K562 (cell line): Measurements from ENCODE around the gene RSPRY1. TPM values are rescaled to one million over a fixed set of nuclear protein-coding genes. Genes with fewer than 3 reads are reported as not detected.

Experiments used
- ATAC-seq: fragments of 200-7000 bp; cut with Tn5 transposase; 3 replicates; pipeline ENCODE4 v1.9.1; 2020; ENCODE audit warnings: moderate library complexity
- BruUV-seq: library from RNA; stranded (reverse); fragments of 400-500 nt; replicated peaks from 2 replicates; lab custom pipeline; 2021; lab: Mats Ljungman, UMichigan
- CTCF ChIA-PET: fragments of 300-600 bp; formaldehyde crosslinking; extraction: SDS; loops from one replicate; lab custom pipeline; 2021; ENCODE audit warnings: low intra/inter-chr PET ratio; lab: Yijun Ruan, JAX
- POLR2A ChIA-PET: fragments of 300-600, 350-650 bp; sonication (Branson Sonifier 250); formaldehyde crosslinking; extraction: SDS; loops from one replicate; lab custom pipeline; 2021; ENCODE audit warnings: antibody characterized with exemption, inconsistent platforms; lab: Yijun Ruan, JAX
- DNase-seq, 4 experiments: peaks; one replicate each; pipeline versions ENCODE4 v3.0.0 to v3.0.0-alpha.2; 2011 to 2018; ENCODE audit warnings: low spot score in 3 of 4, mixed read lengths in 3 of 4; ENCODE audit errors: extremely low read depth in 1 of 4
- FAIRE-seq: peaks from 2 replicates; lab custom pipeline; 2011; peaks lifted over from hg19 to GRCh38; lab: Jason Lieb, UNC
- H2AFZ ChIP-seq: 2 replicates; pipeline ENCODE4 v1.6.0; 2011; ENCODE audit warnings: low read depth, low read length, control low read depth, inconsistent platforms
- H3K27ac ChIP-seq: fragments of 200-600 bp; 3 replicates; pipeline ENCODE4 v1.8.0; 2011; ENCODE audit warnings: low read depth, mild to moderate bottlenecking, control low read depth, inconsistent platforms, low read length, moderate library complexity, mixed read lengths; ENCODE audit errors: extremely low read depth
- H3K27me3 ChIP-seq, 2 experiments: fragments of 300-600 bp in 1 of 2; 2 replicates in 1 of 2; 3 replicates in 1 of 2; pipeline versions ENCODE4 v1.6.0 to v1.8.0; 2011; ENCODE audit warnings: inconsistent platforms in 2 of 2, low read length in 2 of 2, mild to moderate bottlenecking in 1 of 2, mixed read lengths in 1 of 2, moderate library complexity in 1 of 2; ENCODE audit not compliant: control insufficient read depth in 2 of 2, insufficient read depth in 2 of 2
- H3K36me3 ChIP-seq: fragments of 300-600 bp; 3 replicates; pipeline ENCODE4 v1.8.0; 2011; ENCODE audit warnings: mild to moderate bottlenecking, low read length, inconsistent platforms; ENCODE audit not compliant: control insufficient read depth, insufficient read depth
- H3K4me1 ChIP-seq, 2 experiments: fragments of 200-600 bp in 1 of 2; replicated peaks in 1 of 2; 2 replicates in 1 of 2; 3 replicates in 1 of 2; pipeline versions ENCODE4 v1.5.1 to v1.8.0; 2011; ENCODE audit warnings: inconsistent platforms in 2 of 2, low read length in 2 of 2, mild to moderate bottlenecking in 1 of 2, mixed read lengths in 1 of 2, moderate library complexity in 1 of 2; ENCODE audit not compliant: control insufficient read depth in 2 of 2, insufficient read depth in 2 of 2
- H3K4me2 ChIP-seq: 2 replicates; pipeline ENCODE4 v1.6.1; 2011; ENCODE audit warnings: low read length, control low read depth, inconsistent platforms, mixed read lengths; ENCODE audit not compliant: insufficient read depth
- H3K4me3 ChIP-seq: fragments of 200-600 bp; sonication (generic), shearing (Covaris generic); 2 replicates; pipeline ENCODE4 v1.5.1; 2016; ENCODE audit warnings: control low read depth, inconsistent platforms
- H3K79me2 ChIP-seq: fragments of 200-600 bp; 3 replicates; pipeline ENCODE4 v1.8.0; 2011; ENCODE audit warnings: low read length, inconsistent platforms; ENCODE audit not compliant: control insufficient read depth, insufficient read depth
- H3K9ac ChIP-seq, 2 experiments: 2 replicates each; pipeline versions ENCODE4 v1.6.0 to v1.6.1; 2011; ENCODE audit warnings: low read depth in 2 of 2, low read length in 2 of 2, control low read depth in 1 of 2, inconsistent platforms in 1 of 2, mild to moderate bottlenecking in 1 of 2, mixed read lengths in 1 of 2; ENCODE audit not compliant: insufficient read depth in 1 of 2
- H3K9me1 ChIP-seq: one replicate; pipeline ENCODE4 v1.6.0; 2011; ENCODE audit warnings: inconsistent platforms, mild to moderate bottlenecking, low read length, moderate library complexity; ENCODE audit not compliant: control insufficient read depth, insufficient read depth
- H3K9me3 ChIP-seq: replicated peaks from 2 replicates; pipeline ENCODE4 v1.5.1; 2011; ENCODE audit warnings: low read depth, low read length, inconsistent platforms; ENCODE audit not compliant: control insufficient read depth, insufficient read depth
- H4K20me1 ChIP-seq: replicated peaks from 2 replicates; pipeline ENCODE4 v1.6.1; 2011; ENCODE audit warnings: low read length, inconsistent platforms, mixed read lengths; ENCODE audit not compliant: control insufficient read depth, insufficient read depth
- CREB3L1 ChIP-seq: fragments of 450-650 bp; IDR thresholded peaks from 2 replicates; pipeline ENCODE4 v1.6.1; 2014; ENCODE audit warnings: low read depth, mild to moderate bottlenecking, moderate library complexity, borderline replicate concordance
- HNRNPL ChIP-seq: fragments of 200-400 bp; formaldehyde crosslinking; IDR thresholded peaks from 2 replicates; pipeline ENCODE4 v1.6.1; 2017; ENCODE audit warnings: low read depth, mild to moderate bottlenecking, low read length
- NFE2L1 ChIP-seq: fragments of 450-650 bp; IDR thresholded peaks from 2 replicates; pipeline ENCODE4 v1.6.1; 2016; ENCODE audit warnings: missing genetic modification characterization, low read depth, mild to moderate bottlenecking, missing compliant biosample characterization, moderate library complexity, borderline replicate concordance
- NUFIP1 ChIP-seq: fragments of 450-650 bp; IDR thresholded peaks from 2 replicates; pipeline ENCODE4 v1.6.1; 2018; ENCODE audit not compliant: partially characterized antibody
- POLR2A ChIP-seq: fragments of 450-650 bp; conservative IDR thresholded peaks from 2 replicates; pipeline ENCODE4 v1.6.1; 2016
- SRSF1 ChIP-seq: fragments of 200-400 bp; formaldehyde crosslinking; IDR thresholded peaks from 2 replicates; pipeline ENCODE4 v1.6.1; 2017; ENCODE audit warnings: mild to moderate bottlenecking, low read depth, low read length, moderate library complexity
- WGBS: fragments of 100-300 bp; shearing (Covaris generic); methylation state at CpG from one replicate; pipeline ENCODE4 v1.1.6; 2016; ENCODE audit warnings: low coverage, mixed read lengths; ENCODE audit not compliant: insufficient coverage; ENCODE audit errors: missing lambda C conversion rate; 5-methylcytosine and 5-hydroxymethylcytosine counted together
- in situ Hi-C: fragments of 300-500 bp; cut with MboI; formaldehyde crosslinking; loops from 4 replicates; pipeline ENCODE4 v1.15.0; 2018; ENCODE audit warnings: inconsistent platforms, mixed read lengths
- intact Hi-C: fragments of 100-400 bp; cut with micrococcal nuclease; formaldehyde crosslinking; loops from 2 replicates; pipeline ENCODE4 v1.14.2; 2022
- polyA plus RNA-seq, 8 experiments: library from polyadenylated mRNA; depleted of rRNA in 4 of 8; stranded (reverse) in 5 of 8; unstranded in 3 of 8; fragments of >200 nt; fragmentation: Nextera tagmentation in 2 of 8; fragmentation: Illumina TruSeq in 1 of 8; extraction: Ambion mirVana in 2 of 8; extraction: Trizol in 1 of 8; gene quantifications; 2 replicates each; pipeline versions ENCODE4 v1.2.1 to v1.2.3, GENCODE V29; 2011 to 2014; ENCODE audit warnings: inconsistent platforms in 1 of 8, missing spikeins in 1 of 8
- total RNA-seq, 7 experiments: library from RNA; depleted of rRNA in 6 of 7; stranded (reverse); fragments of >200 nt in 6 of 7; fragmentation: Illumina TruSeq in 2 of 7; extraction: Trizol in 2 of 7; gene quantifications; 2 replicates each; pipeline versions ENCODE4 v1.2.1 to v1.2.3, GENCODE V29; 2011 to 2021; ENCODE audit warnings: low replicate concordance in 1 of 7

The RSPRY1 gene
- total and polyA plus RNA-seq, 9 of the 15 experiments (the other 6 are each of a cell fraction or from before 2014, with no cell fraction given): 10.2 to 27.8 (median 20.8) TPM

DNA sequence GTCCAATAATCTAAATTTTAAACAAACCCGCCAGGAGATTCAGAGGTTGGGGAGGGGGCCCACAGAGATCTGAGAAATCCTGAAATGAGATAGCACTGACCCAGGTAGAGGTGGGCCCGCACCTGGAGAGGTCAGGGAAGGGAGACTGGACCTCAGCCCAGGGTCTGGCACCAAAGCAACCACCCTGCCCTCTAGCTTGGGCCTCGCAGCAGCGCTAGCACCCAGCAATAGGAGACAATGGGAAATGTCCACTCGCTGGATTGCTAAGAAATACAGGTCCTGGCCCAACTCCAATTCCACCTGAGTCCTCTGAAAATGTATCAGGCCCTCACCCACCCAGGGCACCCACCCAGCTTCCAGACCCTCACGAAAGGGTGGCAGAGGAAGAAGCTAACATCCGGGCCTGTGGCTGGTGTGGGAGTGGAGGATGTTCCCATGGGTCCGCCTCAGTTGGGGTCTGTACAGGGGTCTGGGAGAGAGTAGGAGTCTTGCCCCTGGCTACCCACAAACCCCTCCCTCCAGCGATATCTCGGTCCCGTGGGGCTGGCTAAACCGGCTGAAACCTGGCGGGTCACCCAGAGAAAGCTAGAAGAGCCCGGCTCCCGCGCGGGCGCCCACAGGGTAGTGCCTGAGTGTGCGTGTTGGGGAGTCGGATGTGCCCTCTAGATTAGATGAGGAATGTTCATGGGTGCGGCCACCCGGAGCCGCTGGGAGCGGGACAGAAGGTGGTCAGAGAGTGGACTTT, 97.3 kb downstream of the RSPRY1 start (continued):
- TF ChIP-seq NFE2L1 (tag) (no peak), SRSF1 (no peak)

DNA sequence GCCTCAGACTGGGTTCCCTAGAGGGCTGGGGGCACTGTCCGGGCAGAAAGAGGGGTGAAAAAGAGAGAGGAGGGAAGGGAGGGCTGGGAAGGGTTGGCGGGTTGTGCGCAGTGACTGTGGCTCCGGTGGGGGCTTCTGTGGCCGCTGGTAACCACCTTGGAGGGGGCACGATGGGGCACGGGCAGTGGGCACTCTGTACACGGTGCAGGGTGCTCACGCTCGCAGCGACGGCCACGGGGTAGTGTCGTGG, 97.8 kb downstream of the RSPRY1 start:
- ATAC-seq: no peak

More for the DNA sequence above, 97.8 kb downstream of the RSPRY1 start:
- no peaks in the 10 kb centered on the region for H3K9me3 ChIP-seq
- WGBS: 55% methylated on average over 12 of the region's 14 CpGs
- no TSS peak for BruUV-seq
- no peak for DNase-seq
- no peak for FAIRE-seq
- POLR2A ChIA-PET: no interaction called here
- TF ChIP-seq NUFIP1: no peak
- peak; percentile 70; the same call in 1 of the 2 replicates for TF ChIP-seq HNRNPL
- TF ChIP-seq POLR2A: no peak
- TF ChIP-seq CREB3L1: no peak
- H3K9me1 ChIP-seq: no peaks in the 10 kb centered on the region
- peak overlapping the region; percentile 73 for H3K4me2 ChIP-seq
- H2AFZ ChIP-seq: peak overlapping the region; percentile 96
- no peak overlapping the region for H3K27ac ChIP-seq
- peaks cover 4 to 19% of the 10 kb centered on the region in 2 experiments; a peak in 4 of 5 replicates for H3K27me3 ChIP-seq
- no peaks in the 10 kb centered on the region for H3K36me3 ChIP-seq
- in situ Hi-C loops: no loop called here
- intact Hi-C loops: no loop called here
- H3K4me3 ChIP-seq: no peak overlapping the region
- CTCF ChIA-PET: no interaction called here
- H3K79me2 ChIP-seq: no peaks in the 10 kb centered on the region
- H4K20me1 ChIP-seq: no peaks in the 10 kb centered on the region
- H3K4me1 ChIP-seq: peaks cover 4 to 17% of the 10 kb centered on the region in 2 experiments; a peak in 3 of 5 replicates
- H3K9ac ChIP-seq: peak overlapping the region in 1 of 2 experiments; percentile 92; a peak in 3 of 4 replicates
